ENCODE data around the gene SGMS1.
"Not testable (repeated sequence)": the region's sequence is repeated elsewhere in the genome, so short reads cannot be mapped to it uniquely, and the experiment has no call there.

The SGMS1 gene

GRCh38 chr10:50648935-50649227 lies 25.1 kb upstream of the SGMS1 start:
- Mint-ChIP-seq H3K4me3 (no peak overlapping the region), H3K27me3 (ENCODE audit: low read depth) (peaks cover 28% of the 10 kb centered on the region), H3K9me3 (no peaks in the 10 kb centered on the region), H3K4me1 (ENCODE audit: low read depth) (peaks cover 16% of the 10 kb centered on the region), H3K27ac (no peak overlapping the region), H3K36me3 (ENCODE audit: low read depth) (no peaks in the 10 kb centered on the region)

- Mint-ChIP-seq H3K27me3 (ENCODE audit: low read depth) (peaks cover 29% of the 10 kb centered on the region), H3K36me3 (ENCODE audit: low read depth) (no peaks in the 10 kb centered on the region), H3K4me3 (no peak overlapping the region), H3K9me3 (no peaks in the 10 kb centered on the region), H3K4me1 (ENCODE audit: low read depth) (peaks cover 10% of the 10 kb centered on the region), H3K27ac (no peak overlapping the region)
These were observed 24.6 kb upstream of the SGMS1 start for GRCh38 chr10:50648089-50648934.

- H3K27ac Mint-ChIP-seq; H3K4me1 Mint-ChIP-seq (ENCODE audit: low read depth); H3K36me3 Mint-ChIP-seq (ENCODE audit: low read depth); H3K9me3 Mint-ChIP-seq; H3K4me3 Mint-ChIP-seq: not testable (repeated sequence)
- peaks cover 35% of the 10 kb centered on the region for H3K27me3 Mint-ChIP-seq (ENCODE audit: low read depth)
These were observed 23.6 kb upstream of the SGMS1 start for GRCh38 chr10:50647350-50647749.

- H3K9me3 Mint-ChIP-seq = no peaks in the 10 kb centered on the region
- H3K27ac Mint-ChIP-seq = no peak overlapping the region
- peaks cover 47% of the 10 kb centered on the region for H3K27me3 Mint-ChIP-seq (ENCODE audit: low read depth)
- H3K4me3 Mint-ChIP-seq = no peak overlapping the region
- H3K4me1 Mint-ChIP-seq (ENCODE audit: low read depth) = peaks cover 2% of the 10 kb centered on the region
- no peaks in the 10 kb centered on the region for H3K36me3 Mint-ChIP-seq (ENCODE audit: low read depth)
These were observed 21.5 kb upstream of the SGMS1 start for GRCh38 chr10:50645236-50645635.

- Mint-ChIP-seq H3K27me3 (ENCODE audit: low read depth) (peaks cover 58% of the 10 kb centered on the region), H3K4me3 (no peak overlapping the region), H3K36me3 (ENCODE audit: low read depth) (peaks cover 2% of the 10 kb centered on the region), H3K4me1 (ENCODE audit: low read depth) (peaks cover 13% of the 10 kb centered on the region), H3K9me3 (no peaks in the 10 kb centered on the region), H3K27ac (no peak overlapping the region)
These were observed 17.9 kb upstream of the SGMS1 start for GRCh38 chr10:50641626-50642025.

GRCh38 chr10:50640238-50640637 lies 16.5 kb upstream of the SGMS1 start:
- peaks cover 2% of the 10 kb centered on the region for H3K36me3 Mint-ChIP-seq (ENCODE audit: low read depth)
- no peaks in the 10 kb centered on the region for H3K9me3 Mint-ChIP-seq
- peaks cover 23% of the 10 kb centered on the region for H3K4me1 Mint-ChIP-seq (ENCODE audit: low read depth)
- peaks cover 51% of the 10 kb centered on the region for H3K27me3 Mint-ChIP-seq (ENCODE audit: low read depth)
- no peak overlapping the region for H3K27ac Mint-ChIP-seq
- H3K4me3 Mint-ChIP-seq = no peak overlapping the region

GRCh38 chr10:50636618-50637579 lies 13.1 kb upstream of the SGMS1 start:
- H3K27me3 Mint-ChIP-seq (ENCODE audit: low read depth) = peaks cover 60% of the 10 kb centered on the region
- peaks cover 29% of the 10 kb centered on the region for H3K4me1 Mint-ChIP-seq (ENCODE audit: low read depth)
- peak overlapping the region; percentile 47 for H3K4me3 Mint-ChIP-seq
- H3K9me3 Mint-ChIP-seq = no peaks in the 10 kb centered on the region
- peaks cover 2% of the 10 kb centered on the region for H3K36me3 Mint-ChIP-seq (ENCODE audit: low read depth)
- H3K27ac Mint-ChIP-seq = peak overlapping the region; percentile 57

GRCh38 chr10:50635286-50635685 lies 11.5 kb upstream of the SGMS1 start:
- Mint-ChIP-seq H3K27me3 (ENCODE audit: low read depth) (peaks cover 56% of the 10 kb centered on the region), H3K36me3 (ENCODE audit: low read depth) (peaks cover 2% of the 10 kb centered on the region), H3K27ac (no peak overlapping the region), H3K4me3 (no peak overlapping the region), H3K4me1 (ENCODE audit: low read depth) (peaks cover 29% of the 10 kb centered on the region), H3K9me3 (no peaks in the 10 kb centered on the region)

- peaks cover 33% of the 10 kb centered on the region for H3K4me1 Mint-ChIP-seq (ENCODE audit: low read depth)
- H3K36me3 Mint-ChIP-seq (ENCODE audit: low read depth) = peaks cover 2% of the 10 kb centered on the region
- H3K4me3 Mint-ChIP-seq = no peak overlapping the region
These were observed 10.7 kb upstream of the SGMS1 start for GRCh38 chr10:50634479-50634878.

GRCh38 chr10:50631052-50631451 lies 7.3 kb upstream of the SGMS1 start:
- Mint-ChIP-seq H3K27ac (no peak overlapping the region), H3K4me1 (ENCODE audit: low read depth) (peaks cover 23% of the 10 kb centered on the region), H3K27me3 (ENCODE audit: low read depth) (peaks cover 38% of the 10 kb centered on the region), H3K36me3 (ENCODE audit: low read depth) (peaks cover 4% of the 10 kb centered on the region), H3K4me3 (no peak overlapping the region), H3K9me3 (no peaks in the 10 kb centered on the region)

More at GRCh38 chr10:50634479-50634878, 10.7 kb upstream of the SGMS1 start:
- no peak overlapping the region for H3K27ac Mint-ChIP-seq
- no peaks in the 10 kb centered on the region for H3K9me3 Mint-ChIP-seq
- peaks cover 49% of the 10 kb centered on the region for H3K27me3 Mint-ChIP-seq (ENCODE audit: low read depth)

- Mint-ChIP-seq H3K27ac (no peak overlapping the region), H3K4me1 (ENCODE audit: low read depth) (peaks cover 21% of the 10 kb centered on the region), H3K27me3 (ENCODE audit: low read depth) (peaks cover 29% of the 10 kb centered on the region), H3K4me3 (no peak overlapping the region), H3K9me3 (no peaks in the 10 kb centered on the region), H3K36me3 (ENCODE audit: low read depth) (peaks cover 4% of the 10 kb centered on the region)
These were observed 5.9 kb upstream of the SGMS1 start for GRCh38 chr10:50629495-50630122.

GRCh38 chr10:50627896-50628295 lies 4.1 kb upstream of the SGMS1 start:
- H3K36me3 Mint-ChIP-seq (ENCODE audit: low read depth) = peaks cover 4% of the 10 kb centered on the region
- no peaks in the 10 kb centered on the region for H3K9me3 Mint-ChIP-seq
- peaks cover 16% of the 10 kb centered on the region for H3K4me1 Mint-ChIP-seq (ENCODE audit: low read depth)
- H3K27me3 Mint-ChIP-seq (ENCODE audit: low read depth) = peaks cover 17% of the 10 kb centered on the region
- H3K4me3 Mint-ChIP-seq = no peak overlapping the region
- no peak overlapping the region for H3K27ac Mint-ChIP-seq

- H3K4me3 Mint-ChIP-seq = no peak overlapping the region
These were observed 3.7 kb upstream of the SGMS1 start for GRCh38 chr10:50627443-50627842.

GRCh38 chr10:50625649-50626132 lies 1.9 kb upstream of the SGMS1 start:
- Mint-ChIP-seq H3K36me3 (ENCODE audit: low read depth) (peaks cover 4% of the 10 kb centered on the region), H3K27me3 (ENCODE audit: low read depth) (peaks cover 5% of the 10 kb centered on the region), H3K9me3 (no peaks in the 10 kb centered on the region), H3K4me3 (peak overlapping the region; percentile 86), H3K27ac (peak overlapping the region; percentile 89), H3K4me1 (ENCODE audit: low read depth) (peaks cover 30% of the 10 kb centered on the region)

More at GRCh38 chr10:50627443-50627842, 3.7 kb upstream of the SGMS1 start:
- peaks cover 4% of the 10 kb centered on the region for H3K36me3 Mint-ChIP-seq (ENCODE audit: low read depth)
- no peaks in the 10 kb centered on the region for H3K9me3 Mint-ChIP-seq
- peaks cover 18% of the 10 kb centered on the region for H3K4me1 Mint-ChIP-seq (ENCODE audit: low read depth)
- H3K27me3 Mint-ChIP-seq (ENCODE audit: low read depth) = peaks cover 12% of the 10 kb centered on the region
- no peak overlapping the region for H3K27ac Mint-ChIP-seq

All from T-helper 1 cell treated with Interleukin-12 subunit alpha and Interleukin-12 subunit beta and Interleukin-4 antibody, amounts not matched to agents 30 μg/mL and 1 μg/mL, for 36 hours (primary cell).